Ishikawa (cell line): ENCODE results near the gene TMEM117.

ENCODE experiments used
- CEBPB ChIP-seq: IDR thresholded peaks from 2 replicates; pipeline ENCODE4 v1.6.1; 2012
- CREB1 ChIP-seq: IDR thresholded peaks from 2 replicates; pipeline ENCODE4 v1.6.1; 2012; ENCODE audit warnings: low read depth
- EGR1 ChIP-seq: IDR thresholded peaks from 2 replicates; pipeline ENCODE4 v1.6.1; 2012
- EP300 ChIP-seq: IDR thresholded peaks from 2 replicates; pipeline ENCODE4 v1.6.1; 2012; ENCODE audit warnings: borderline replicate concordance
- MAX ChIP-seq: IDR thresholded peaks from 2 replicates; pipeline ENCODE4 v1.6.1; 2012
- NFIC ChIP-seq: IDR thresholded peaks from 2 replicates; pipeline ENCODE4 v1.6.1; 2012
- RAD21 ChIP-seq: IDR thresholded peaks from 2 replicates; pipeline ENCODE4 v1.6.1; 2012; ENCODE audit warnings: low read depth
- REST ChIP-seq: IDR thresholded peaks from 2 replicates; pipeline ENCODE4 v1.6.1; 2012; ENCODE audit warnings: low read depth, mild to moderate bottlenecking
- TCF12 ChIP-seq: IDR thresholded peaks from 2 replicates; pipeline ENCODE4 v1.6.1; 2012; ENCODE audit warnings: low read depth
- TEAD4 ChIP-seq: IDR thresholded peaks from 2 replicates; pipeline ENCODE4 v1.6.1; 2012
- USF1 ChIP-seq: IDR thresholded peaks from 2 replicates; pipeline ENCODE4 v1.6.1; 2012
- YY1 ChIP-seq: IDR thresholded peaks from 2 replicates; pipeline ENCODE4 v1.6.1; 2012; ENCODE audit warnings: low read depth

DNA sequence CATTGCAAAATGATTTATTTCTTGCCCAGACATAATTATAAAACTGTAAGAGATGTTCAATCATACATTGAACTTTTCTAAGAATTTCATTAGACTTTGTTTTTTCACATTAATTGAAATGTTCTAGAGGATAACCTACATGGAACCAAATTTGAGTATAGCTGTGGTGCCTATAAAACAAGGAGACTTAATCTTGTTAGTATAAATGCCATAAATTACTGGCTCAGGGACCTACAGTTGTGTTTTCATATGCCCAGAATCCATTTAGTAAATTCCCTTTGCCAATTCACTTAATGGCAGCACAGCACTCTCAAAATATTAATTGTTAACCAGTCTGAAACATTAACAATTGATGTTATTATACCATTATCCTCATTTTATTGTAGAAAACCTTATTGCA is 551.7 kb downstream of the TMEM117 start:
- TF ChIP-seq RAD21, result no peak
- no peak for TF ChIP-seq MAX
- TF ChIP-seq EGR1, result no peak
- no peak for TF ChIP-seq CEBPB
- TF ChIP-seq YY1, result no peak
- TF ChIP-seq TCF12, result no peak
- TF ChIP-seq REST, result no peak
- no peak for TF ChIP-seq TEAD4
- no peak for TF ChIP-seq EP300
- no peak for TF ChIP-seq NFIC
- TF ChIP-seq CREB1, result no peak
- no peak for TF ChIP-seq USF1
